ENCODE data around the gene UGT1A8. TPM values are rescaled to one million over a fixed set of nuclear protein-coding genes. Genes with fewer than 3 reads are reported as not detected.
A peak's percentile ranks its signal among the peaks of the same experiment; 100 is the strongest.

The UGT1A8 gene
- total and polyA plus RNA-seq, 9 of the 15 experiments (the other 6 are each of a cell fraction or from before 2014, with no cell fraction given): 0.04 TPM; not detected in 8

- TF ChIP-seq L3MBTL2 (IDR thresholded peaks at IDR 0.05) (peak; percentile 57; the same call in 1 of the 2 replicates), TEAD4 (IDR thresholded peaks at IDR 0.05; ENCODE audit: low read length) (no peak), TEAD4 (CRISPR knock-in tag; IDR thresholded peaks at IDR 0.05; ENCODE audit: borderline replicate concordance) (no peak), MGA (IDR thresholded peaks at IDR 0.05) (peak; percentile 48), CCNT2 (IDR thresholded peaks at IDR 0.05; ENCODE audit: borderline replicate concordance, extremely low read depth, insufficient read length, low read depth, low read length) (no peak), ZNF644 (tag; IDR thresholded peaks at IDR 0.05; ENCODE audit: low read depth) (no peak)
Measured at GRCh38 chr2:233743464-233744259, 126.2 kb downstream of the UGT1A8 start (continued).
